Mucosa of rectum (tissue), 2 donors: Measurements from ENCODE around the gene POLR3A.

Source experiments
- H3K27ac ChIP-seq, 2 donors: one replicate each; pipeline ENCODE4 v1.7.0; 2013; ENCODE audit warnings: inconsistent platforms in 2 of 2, low read depth in 2 of 2, low read length in 2 of 2
- H3K27me3 ChIP-seq, 2 donors: one replicate each; pipeline ENCODE4 v1.7.0; 2013; ENCODE audit warnings: low read length in 2 of 2; ENCODE audit not compliant: control insufficient read depth in 2 of 2, insufficient read depth in 2 of 2
- H3K36me3 ChIP-seq, 2 donors: one replicate each; pipeline ENCODE4 v1.7.0; 2013; ENCODE audit warnings: low read length in 2 of 2; ENCODE audit not compliant: control insufficient read depth in 2 of 2, insufficient read depth in 2 of 2
- H3K4me1 ChIP-seq, 2 donors: one replicate each; pipeline ENCODE4 v1.7.0; 2013; ENCODE audit warnings: low read length in 2 of 2, mild to moderate bottlenecking in 1 of 2; ENCODE audit not compliant: control insufficient read depth in 2 of 2, insufficient read depth in 2 of 2
- H3K4me3 ChIP-seq, 2 donors: one replicate each; pipeline ENCODE4 v1.7.0; 2013; ENCODE audit warnings: low read length in 2 of 2
- H3K9ac ChIP-seq, 2 donors: one replicate each; pipeline ENCODE4 v1.7.0; 2013; ENCODE audit warnings: low read length in 2 of 2, low read depth in 1 of 2, mild to moderate bottlenecking in 1 of 2
- H3K9me3 ChIP-seq, 2 donors: one replicate each; pipeline ENCODE4 v1.7.0; 2013; ENCODE audit warnings: low read length in 2 of 2; ENCODE audit not compliant: control insufficient read depth in 2 of 2
- donor health status: healthy.
- donor health status: Normal muscosa, but diverticular disease.

The POLR3A gene

DNA sequence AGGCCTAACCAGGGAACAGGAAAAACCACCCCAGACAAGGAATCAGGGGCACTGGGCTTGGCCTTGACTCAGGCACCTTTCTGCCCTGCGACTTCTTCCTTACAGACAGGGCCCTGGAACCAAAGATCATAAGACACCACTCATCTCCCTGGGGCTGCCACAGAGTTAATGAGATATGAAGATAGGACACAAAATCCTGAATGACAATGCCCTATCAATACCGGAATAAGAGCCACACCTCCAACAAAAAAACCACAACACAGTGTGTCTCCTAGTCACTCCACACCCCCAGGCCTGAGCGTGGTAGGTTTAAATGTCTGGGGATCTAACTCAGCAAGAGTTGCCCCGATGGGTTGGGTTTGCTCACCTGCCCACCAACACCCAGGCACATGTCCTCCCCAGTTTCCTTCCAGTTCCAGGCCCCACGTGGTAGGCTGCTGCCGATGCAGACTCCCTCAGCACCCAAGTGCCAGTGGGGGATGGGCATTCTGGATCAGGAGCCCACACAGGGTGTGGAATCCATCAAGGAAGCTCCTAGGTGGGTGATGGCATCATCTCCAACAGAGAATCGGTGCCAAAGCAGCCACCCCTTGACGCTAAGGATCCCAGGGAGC, 106.6 kb downstream of the POLR3A start:
- Histone ChIP-seq H3K9ac (no peak overlapping the region), H3K27me3 (peaks cover 0 to 2% of the 10 kb centered on the region in 2 donors), H3K27ac (no peak overlapping the region), H3K9me3 (no peaks in the 10 kb centered on the region), H3K4me1 (peaks cover 7 to 19% of the 10 kb centered on the region in 2 donors), H3K36me3 (peaks cover 0 to 5% of the 10 kb centered on the region in 2 donors), H3K4me3 (no peak overlapping the region)

DNA sequence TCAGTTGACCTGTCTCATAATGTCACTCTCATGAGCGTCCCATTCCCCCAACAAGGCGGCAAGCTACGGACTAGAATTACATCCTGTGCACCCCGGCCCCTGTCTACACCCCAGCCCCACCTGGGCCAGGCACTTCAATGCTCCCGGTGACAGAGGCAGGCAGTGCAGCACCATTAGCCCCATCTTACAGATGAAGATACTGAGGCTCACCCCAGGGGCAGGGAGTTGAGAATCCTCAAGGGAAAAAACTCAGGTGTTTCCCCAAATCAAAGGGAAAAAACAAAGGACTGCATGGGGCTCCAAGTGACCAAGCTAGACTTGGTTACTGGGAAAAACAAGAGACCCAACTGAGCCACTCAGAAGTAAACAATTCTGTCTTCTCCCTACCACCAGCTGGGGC, 107.3 kb downstream of the POLR3A start:
- peaks cover 7 to 15% of the 10 kb centered on the region in 2 donors for H3K4me1 ChIP-seq
- no peaks in the 10 kb centered on the region for H3K27me3 ChIP-seq
- no peak overlapping the region for H3K9ac ChIP-seq
- peaks cover 0 to 5% of the 10 kb centered on the region in 2 donors for H3K36me3 ChIP-seq
- H3K4me3 ChIP-seq, result no peak overlapping the region
- no peaks in the 10 kb centered on the region for H3K9me3 ChIP-seq
- no peak overlapping the region for H3K27ac ChIP-seq

DNA sequence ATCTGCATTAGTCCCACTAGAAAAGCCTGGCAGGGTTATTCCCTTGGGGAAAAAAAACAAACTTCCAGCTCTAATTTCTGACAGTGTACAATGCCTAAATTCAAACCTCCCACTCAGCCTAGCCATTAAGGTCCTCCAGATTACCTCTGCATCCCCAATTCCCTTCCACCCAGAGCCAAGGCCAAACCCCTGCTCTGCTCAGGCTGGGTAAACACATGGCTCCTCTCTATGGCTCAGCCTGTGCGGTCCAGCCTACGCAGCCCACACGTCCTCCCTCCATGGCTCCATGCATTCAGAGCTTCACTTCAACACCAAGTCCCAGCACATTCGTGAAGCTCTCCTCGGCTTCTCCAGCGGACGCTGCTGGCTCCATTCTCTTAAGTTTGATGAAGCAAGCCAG, 107.9 kb downstream of the POLR3A start:
- Histone ChIP-seq H3K36me3 (peaks cover 0 to 5% of the 10 kb centered on the region in 2 donors), H3K4me1 (peaks cover 7 to 14% of the 10 kb centered on the region in 2 donors), H3K9ac (no peak overlapping the region), H3K9me3 (no peaks in the 10 kb centered on the region), H3K4me3 (no peak overlapping the region), H3K27me3 (no peaks in the 10 kb centered on the region), H3K27ac (no peak overlapping the region)

DNA sequence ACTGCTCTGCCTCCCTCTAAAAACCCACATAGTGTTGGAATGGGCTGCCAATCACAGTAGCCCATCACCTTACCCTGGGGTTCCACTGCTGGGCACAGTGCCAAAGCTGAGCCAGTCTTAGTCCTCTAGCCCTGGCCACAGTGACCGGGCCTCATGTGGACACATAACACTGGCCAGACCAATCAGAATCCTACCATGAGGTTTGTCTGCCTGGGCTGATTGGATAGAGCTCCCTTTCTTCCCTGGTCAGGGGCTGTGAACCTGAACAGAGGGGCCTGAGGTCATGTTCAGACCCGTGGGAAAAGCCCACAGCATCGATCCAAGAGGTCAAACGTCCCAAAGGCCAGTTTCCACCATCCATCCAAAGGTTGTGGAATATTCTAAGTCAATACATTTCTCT, 108.8 kb downstream of the POLR3A start:
- Histone ChIP-seq H3K9ac (no peak overlapping the region), H3K27me3 (no peaks in the 10 kb centered on the region), H3K27ac (no peak overlapping the region), H3K9me3 (no peaks in the 10 kb centered on the region), H3K36me3 (peaks cover 0 to 5% of the 10 kb centered on the region in 2 donors), H3K4me1 (peaks cover 7 to 11% of the 10 kb centered on the region in 2 donors), H3K4me3 (no peak overlapping the region)

DNA sequence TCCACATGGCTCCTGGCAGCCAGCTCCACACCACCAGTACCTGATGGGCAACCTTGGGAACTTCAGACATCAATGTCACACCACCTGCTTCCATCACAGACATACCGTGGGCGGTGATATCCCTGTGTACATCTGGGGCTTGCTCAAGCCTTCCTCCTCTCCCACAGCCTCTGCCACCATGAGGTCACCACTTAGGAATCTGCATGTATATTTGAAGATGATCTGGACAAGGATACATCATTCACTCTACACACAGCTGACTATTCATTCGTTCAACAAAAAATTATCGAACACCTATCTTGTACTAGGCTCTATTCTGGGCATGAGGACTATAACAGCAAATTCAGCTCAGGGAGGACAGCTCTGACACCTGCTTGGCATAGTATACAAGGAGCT, 109.6 kb downstream of the POLR3A start:
- Histone ChIP-seq H3K27ac (no peak overlapping the region), H3K27me3 (no peaks in the 10 kb centered on the region), H3K9me3 (no peaks in the 10 kb centered on the region), H3K36me3 (peaks cover 0 to 5% of the 10 kb centered on the region in 2 donors), H3K9ac (no peak overlapping the region), H3K4me1 (peaks cover 2 to 3% of the 10 kb centered on the region in 2 donors), H3K4me3 (no peak overlapping the region)
